Non-pigmented ciliary epithelial cell (primary cell): ENCODE results near the gene HSD17B11.
A peak's percentile ranks its signal among the peaks of the same experiment; 100 is the strongest.
"Not testable (repeated sequence)": the region's sequence is repeated elsewhere in the genome, so short reads cannot be mapped to it uniquely, and the experiment has no call there.

Experiments
- DNase-seq: peaks from one replicate; pipeline ENCODE4 v3.0.0-alpha.2; 2010; ENCODE audit warnings: low read depth

HSD17B11 gene

GRCh38 chr4:87390891-87391575 is at the start of gene HSD17B11:
Gene HSD17B11 (minus strand): TSS chr4:87391188. CDS start chr4:87391070, 118 bp downstream.
- DNase-seq, result peak; percentile 77

- no peak for DNase-seq
Observed at GRCh38 chr4:87433342-87433741, 42.4 kb upstream of the HSD17B11 start.

GRCh38 chr4:87430038-87430437 is 39.0 kb upstream of the HSD17B11 start:
- no peak for DNase-seq

GRCh38 chr4:87428979-87429378 is 38.0 kb upstream of the HSD17B11 start:
- no peak for DNase-seq

GRCh38 chr4:87427518-87427868 is 36.5 kb upstream of the HSD17B11 start:
- no peak for DNase-seq

GRCh38 chr4:87426865-87427517 is 36.0 kb upstream of the HSD17B11 start:
- DNase-seq, result no peak

- no peak for DNase-seq
Observed at GRCh38 chr4:87425711-87426110, 34.7 kb upstream of the HSD17B11 start.

- not testable (repeated sequence) for DNase-seq
Observed at GRCh38 chr4:87424099-87424543, 33.1 kb upstream of the HSD17B11 start.

- DNase-seq, result no peak
Observed at GRCh38 chr4:87423317-87424098, 32.5 kb upstream of the HSD17B11 start.

- DNase-seq, result peak; percentile 67
Observed at GRCh38 chr4:87422104-87423052, 31.4 kb upstream of the HSD17B11 start, which contains the start of gene NUDT9. Gene NUDT9 (plus strand): TSS chr4:87422573. CDS start chr4:87422906, 333 bp downstream.

GRCh38 chr4:87420276-87420830 is 29.4 kb upstream of the HSD17B11 start:
- DNase-seq, result no peak

GRCh38 chr4:87419578-87420249 is 28.7 kb upstream of the HSD17B11 start:
- no peak for DNase-seq

GRCh38 chr4:87418410-87418809 is 27.4 kb upstream of the HSD17B11 start:
- not testable (repeated sequence) for DNase-seq

- DNase-seq, result no peak
Observed at GRCh38 chr4:87416965-87417364, 26.0 kb upstream of the HSD17B11 start.

GRCh38 chr4:87414816-87415215 is 23.8 kb upstream of the HSD17B11 start:
- DNase-seq, result no peak

- no peak for DNase-seq
Observed at GRCh38 chr4:87410679-87411078, 19.7 kb upstream of the HSD17B11 start.

- DNase-seq, result no peak
Observed at GRCh38 chr4:87410157-87410556, 19.2 kb upstream of the HSD17B11 start.

- no peak for DNase-seq
Observed at GRCh38 chr4:87409420-87409939, 18.5 kb upstream of the HSD17B11 start.

- not testable (repeated sequence) for DNase-seq
Observed at GRCh38 chr4:87406902-87407301, 15.9 kb upstream of the HSD17B11 start.

- no peak for DNase-seq
Observed at GRCh38 chr4:87406462-87406861, 15.5 kb upstream of the HSD17B11 start.
